Aorta (tissue), 5 donors: ENCODE data around the gene SLC6A2. TPM values are rescaled to one million over a fixed set of nuclear protein-coding genes. Genes with fewer than 3 reads are reported as not detected.

ENCODE experiments used
- ATAC-seq: fragments of 200-7000 bp; cut with Tn5 transposase; one replicate; pipeline ENCODE4 v1.9.1; 2022; ENCODE audit warnings: moderate library complexity; ENCODE audit not compliant: low FRiP score
- DNase-seq, 2 donors: peaks; one replicate each; pipeline ENCODE4 v3.0.0-alpha.2; 2020
- H3K27ac ChIP-seq, 2 donors: one replicate each; pipeline ENCODE4 v1.5.1; 2013; ENCODE audit warnings: low read length in 2 of 2, mild to moderate bottlenecking in 2 of 2, moderate library complexity in 2 of 2, control low read depth in 1 of 2, inconsistent platforms in 1 of 2, low read depth in 1 of 2
- H3K27me3 ChIP-seq, 2 donors: one replicate each; pipeline ENCODE4 v1.6.1; 2013; ENCODE audit warnings: control low read depth in 1 of 2, low read length in 1 of 2, mild to moderate bottlenecking in 1 of 2, moderate library complexity in 1 of 2; ENCODE audit not compliant: insufficient read depth in 2 of 2, control insufficient read depth in 1 of 2
- H3K36me3 ChIP-seq, 2 donors: one replicate each; pipeline ENCODE4 v1.6.1; 2013; ENCODE audit warnings: control low read depth in 1 of 2, low read length in 1 of 2, mild to moderate bottlenecking in 1 of 2; ENCODE audit not compliant: insufficient read depth in 2 of 2, control insufficient read depth in 1 of 2
- H3K4me1 ChIP-seq, 2 donors: one replicate each; pipeline ENCODE4 v1.6.1; 2013; ENCODE audit warnings: low read length in 2 of 2, control low read depth in 1 of 2, mild to moderate bottlenecking in 1 of 2, moderate library complexity in 1 of 2; ENCODE audit not compliant: insufficient read depth in 2 of 2, control insufficient read depth in 1 of 2
- H3K4me3 ChIP-seq, 2 donors: one replicate each; pipeline ENCODE4 v1.5.1; 2013; ENCODE audit warnings: low read length in 2 of 2, control low read depth in 1 of 2, mild to moderate bottlenecking in 1 of 2
- H3K9me3 ChIP-seq: one replicate; pipeline ENCODE4 v1.6.1; 2013; ENCODE audit warnings: mild to moderate bottlenecking, low read length; ENCODE audit not compliant: control insufficient read depth
- WGBS, 2 donors: extraction: QIAGEN DNeasy Blood & Tissue Kit; methylation state at CpG; one replicate each; pipeline ENCODE4 v1.1.7; 2013; 5-methylcytosine and 5-hydroxymethylcytosine counted together
- intact Hi-C, 2 donors: fragments of 100-400 bp; cut with DNase I; formaldehyde crosslinking; loops; one replicate each; pipeline versions ENCODE4 v1.14.2 to v1.15.0; 2022
- polyA plus RNA-seq, 2 donors: library from polyadenylated mRNA; stranded (reverse); fragments of 200-250 nt; gene quantifications; one replicate each; pipeline ENCODE4 v1.2.3, GENCODE V29; 2013
- total RNA-seq, 2 donors: library from RNA; stranded (reverse); fragmentation: NEBNext Ultra II Directional; extraction: Animal tissue kit (Norgen Biotek cat#: 25700); gene quantifications; one replicate each; pipeline ENCODE4 v1.2.1, GENCODE V29; 2021
- donor health status: healthy with polysubstance abuse.
- donor health status: Bipolar disorder and iron deficiency.
- donor health status: DM: no; HTN: no; CAD: no.
- donor health status: DM: no; HTN: no; CAD: no.
- donor health status: DM: yes; HTN: yes; CAD: no.

The SLC6A2 gene
- total and polyA plus RNA-seq, 4 donors, result 0.13 to 0.45 TPM; not detected in 2

DNA sequence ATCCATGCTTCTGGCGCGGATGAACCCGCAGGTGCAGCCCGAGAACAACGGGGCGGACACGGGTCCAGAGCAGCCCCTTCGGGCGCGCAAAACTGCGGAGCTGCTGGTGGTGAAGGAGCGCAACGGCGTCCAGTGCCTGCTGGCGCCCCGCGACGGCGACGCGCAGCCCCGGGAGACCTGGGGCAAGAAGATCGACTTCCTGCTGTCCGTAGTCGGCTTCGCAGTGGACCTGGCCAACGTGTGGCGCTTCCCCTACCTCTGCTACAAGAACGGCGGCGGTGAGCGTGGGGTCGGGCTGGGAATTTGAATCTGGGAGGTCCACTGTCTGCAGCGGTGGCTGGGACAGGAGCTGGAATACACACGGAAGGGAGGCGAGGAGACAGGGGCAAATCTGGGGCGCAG, 904 bp downstream of the SLC6A2 start:
- Histone ChIP-seq H3K4me1 (no peaks in the 10 kb centered on the region), H3K27me3 (peaks cover 0 to 2% of the 10 kb centered on the region in 2 donors), H3K27ac (no peak overlapping the region), H3K36me3 (no peaks in the 10 kb centered on the region), H3K9me3 (no peaks in the 10 kb centered on the region), H3K4me3 (no peak overlapping the region)
- no peak for ATAC-seq
- 5 to 6% methylated on average over 37 of the region's 37 CpGs for whole genome bisulfite sequencing, 2 donors
- intact Hi-C loops, result no loop called here
- DNase-seq, result no peak

DNA sequence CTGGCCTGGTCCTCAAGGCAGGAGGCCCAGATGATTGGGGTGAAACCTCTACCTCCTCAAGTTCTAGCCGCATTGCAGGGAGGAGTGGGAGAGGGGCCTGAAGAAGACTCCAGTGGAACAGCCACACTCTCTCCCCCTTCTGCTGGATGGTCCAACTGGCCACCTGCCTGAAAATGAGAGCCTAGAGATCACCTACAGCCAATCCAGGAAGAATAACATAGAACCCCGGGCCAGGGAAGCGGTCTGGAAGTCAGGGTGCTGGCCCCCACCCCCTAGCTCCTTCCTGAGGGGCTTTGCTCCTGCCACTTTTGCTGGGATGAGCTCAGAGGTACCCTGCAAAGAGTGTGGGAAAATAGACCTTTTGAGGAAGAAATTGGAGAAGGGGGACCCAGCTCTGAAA, 1.8 kb downstream of the SLC6A2 start:
- H3K36me3 ChIP-seq, result no peaks in the 10 kb centered on the region
- no peak overlapping the region for H3K4me3 ChIP-seq
- no peak for ATAC-seq
- H3K9me3 ChIP-seq, result no peaks in the 10 kb centered on the region
- no peak for DNase-seq
- peaks cover 0 to 2% of the 10 kb centered on the region in 2 donors for H3K27me3 ChIP-seq
- H3K4me1 ChIP-seq, result no peaks in the 10 kb centered on the region
- intact Hi-C loops, result no loop called here
- 87 to 88% methylated on average over 3 of the region's 3 CpGs for WGBS, 2 donors
- H3K27ac ChIP-seq, result no peak overlapping the region

DNA sequence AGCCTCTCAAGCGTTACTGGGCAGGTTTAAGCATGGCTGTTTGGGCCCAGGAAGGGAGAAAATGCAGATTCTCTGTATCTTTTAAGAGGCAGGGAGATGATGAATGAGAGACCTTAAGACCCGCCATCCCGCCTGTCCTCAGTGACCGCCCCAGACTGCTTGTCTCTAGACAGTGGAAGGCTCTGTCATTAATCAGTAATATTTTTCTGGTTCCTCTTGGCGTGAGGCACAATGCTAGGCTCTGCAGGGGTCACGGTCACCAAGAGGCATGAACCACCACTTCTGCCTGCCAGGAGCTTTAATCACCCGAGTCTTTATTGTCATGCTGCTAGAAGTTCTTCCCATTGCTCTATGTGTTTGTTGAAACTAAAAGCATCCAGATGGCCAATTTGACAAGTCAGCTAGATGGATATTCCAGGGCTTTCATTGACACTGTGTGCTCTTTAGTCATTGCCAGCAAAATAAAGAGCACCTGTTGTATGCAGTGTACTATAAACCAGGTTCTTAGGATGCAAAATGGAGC, 3.2 kb downstream of the SLC6A2 start:
- Histone ChIP-seq H3K27me3 (peaks cover 0 to 2% of the 10 kb centered on the region in 2 donors), H3K36me3 (no peaks in the 10 kb centered on the region), H3K4me1 (no peaks in the 10 kb centered on the region), H3K27ac (no peak overlapping the region), H3K9me3 (no peaks in the 10 kb centered on the region), H3K4me3 (no peak overlapping the region)
- WGBS, 2 donors, result 55 to 68% methylated on average over 7 of the region's 7 CpGs
- DNase-seq (peak in 1 of 2 donors; percentile 31), ATAC-seq (no peak)
- intact Hi-C loops, result no loop called here

- no peaks in the 10 kb centered on the region for H3K9me3 ChIP-seq
- no peak overlapping the region for H3K27ac ChIP-seq
- H3K4me1 ChIP-seq, result no peaks in the 10 kb centered on the region
- H3K27me3 ChIP-seq, result peaks cover 0 to 2% of the 10 kb centered on the region in 2 donors
- WGBS, 2 donors, result 71 to 75% methylated on average over 1 of the region's 1 CpG
- intact Hi-C loops, result no loop called here
- DNase-seq, result peak in 1 of 2 donors; percentile 31
- H3K4me3 ChIP-seq, result no peak overlapping the region
- H3K36me3 ChIP-seq, result no peaks in the 10 kb centered on the region
- ATAC-seq, result no peak
These were observed 4.2 kb downstream of the SLC6A2 start for GRCh38 chr16:55660026-55660425.

DNA sequence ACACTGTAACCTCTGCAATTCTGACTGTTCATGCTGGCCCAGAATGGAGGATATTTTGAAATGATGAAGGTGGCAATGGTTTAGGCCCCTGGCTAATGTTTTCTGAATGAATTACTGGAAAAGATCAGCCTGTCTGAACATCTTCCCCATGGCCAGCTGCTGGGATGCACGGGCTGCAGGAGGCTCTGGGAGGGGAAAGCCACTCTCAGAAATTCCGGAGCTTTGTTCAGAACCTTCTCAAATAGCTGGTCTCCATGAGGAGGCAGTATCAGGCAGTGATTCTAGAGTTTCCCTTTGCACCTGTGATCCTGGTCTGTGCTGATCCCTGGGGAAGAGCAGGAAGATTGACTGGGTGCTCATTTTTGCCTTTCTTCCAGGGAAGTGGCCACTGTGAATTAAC, 5.0 kb downstream of the SLC6A2 start:
- WGBS, 2 donors, result 60 to 68% methylated on average over 2 of the region's 2 CpGs

DNA sequence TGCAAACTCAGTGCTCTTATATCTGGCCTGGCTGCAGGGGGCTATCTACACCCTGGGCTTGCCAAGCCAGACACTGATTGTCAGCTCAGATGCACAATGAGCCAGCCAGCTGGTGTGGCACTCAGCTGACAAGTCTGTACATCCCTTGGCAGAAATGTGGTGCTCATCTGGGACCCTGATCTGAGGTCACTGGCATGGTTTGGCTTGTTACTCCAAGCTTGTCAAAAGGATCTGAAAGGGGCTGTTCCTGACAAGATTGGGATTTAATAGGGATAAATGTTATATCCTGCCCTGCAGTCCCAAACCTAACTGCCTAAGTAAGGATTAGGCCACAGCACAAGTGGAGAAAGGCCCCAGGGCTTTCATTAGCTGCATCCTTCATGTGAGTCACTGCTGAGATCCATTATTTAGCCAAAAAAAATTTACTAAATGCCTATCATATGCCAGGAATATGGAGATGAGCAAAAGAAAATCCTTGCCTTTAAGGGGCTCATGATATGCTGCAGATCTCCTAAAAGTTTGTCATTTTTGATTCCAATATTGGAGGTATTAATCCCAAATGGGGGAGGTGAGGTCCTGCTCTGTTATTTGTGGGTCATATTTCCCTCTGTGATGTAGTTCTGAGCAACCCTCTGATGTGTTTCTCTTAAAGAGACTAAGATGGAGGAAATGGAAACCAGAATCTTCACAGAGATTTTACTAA, 6.3 kb downstream of the SLC6A2 start:
- DNase-seq (peak in 1 of 2 donors; percentile 27), ATAC-seq (no peak)
- H3K9me3 ChIP-seq, result no peaks in the 10 kb centered on the region
- H3K4me3 ChIP-seq, result no peak overlapping the region
- intact Hi-C loops, result no loop called here
- H3K27me3 ChIP-seq, result peaks cover 0 to 2% of the 10 kb centered on the region in 2 donors
- no peaks in the 10 kb centered on the region for H3K36me3 ChIP-seq
- no peak overlapping the region for H3K27ac ChIP-seq
- H3K4me1 ChIP-seq, result no peaks in the 10 kb centered on the region

More for the DNA sequence above, 5.0 kb downstream of the SLC6A2 start:
- peaks cover 0 to 2% of the 10 kb centered on the region in 2 donors for H3K27me3 ChIP-seq
- H3K27ac ChIP-seq, result no peak overlapping the region
- H3K4me1 ChIP-seq, result no peaks in the 10 kb centered on the region
- DNase-seq, result peak in 1 of 2 donors; percentile 11
- H3K4me3 ChIP-seq, result no peak overlapping the region
- intact Hi-C loops, result no loop called here
- H3K9me3 ChIP-seq, result no peaks in the 10 kb centered on the region
- H3K36me3 ChIP-seq, result no peaks in the 10 kb centered on the region
- no peak for ATAC-seq

DNA sequence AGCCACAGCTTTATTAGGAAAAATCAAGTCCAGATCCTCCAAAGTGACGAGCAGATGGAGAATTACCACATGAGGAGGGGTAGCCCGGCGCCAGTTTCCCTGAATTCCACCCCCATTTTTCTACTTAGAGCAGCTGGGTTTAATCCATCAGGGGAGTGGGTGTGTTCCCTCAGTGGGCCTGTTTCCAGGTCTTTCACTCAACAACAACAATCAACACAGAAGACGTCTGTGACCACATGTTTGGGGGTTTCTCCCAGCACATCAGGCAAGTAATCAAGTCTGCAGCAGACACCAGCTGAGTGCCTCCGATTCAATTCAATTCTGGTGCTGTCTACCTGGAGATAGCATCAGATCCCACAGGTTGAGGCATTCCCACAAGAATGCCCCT, 6.8 kb downstream of the SLC6A2 start:
- Histone ChIP-seq H3K36me3 (no peaks in the 10 kb centered on the region), H3K27ac (no peak overlapping the region), H3K27me3 (no peaks in the 10 kb centered on the region), H3K4me1 (no peaks in the 10 kb centered on the region), H3K9me3 (no peaks in the 10 kb centered on the region), H3K4me3 (no peak overlapping the region)
- intact Hi-C loops, result no loop called here
- DNase-seq (peak in 1 of 2 donors; percentile 19), ATAC-seq (no peak)
- 71 to 80% methylated on average over 5 of the region's 5 CpGs for WGBS, 2 donors

GRCh38 chr16:55663225-55663624, 7.4 kb downstream of the SLC6A2 start:
- ATAC-seq (no peak), DNase-seq (peak in 1 of 2 donors; percentile 22)
- H3K27me3 ChIP-seq, result no peaks in the 10 kb centered on the region
- 96 to 100% methylated on average over 1 of the region's 1 CpG for WGBS, 2 donors
- no peak overlapping the region for H3K27ac ChIP-seq
- no peaks in the 10 kb centered on the region for H3K9me3 ChIP-seq
- intact Hi-C loops, result no loop called here
- H3K4me1 ChIP-seq, result no peaks in the 10 kb centered on the region
- H3K36me3 ChIP-seq, result no peaks in the 10 kb centered on the region
- no peak overlapping the region for H3K4me3 ChIP-seq
